Upper lobe of right lung (tissue), 1 donor: ENCODE measurements around the gene OR10P1. TPM values are rescaled to one million over a fixed set of nuclear protein-coding genes. Genes with fewer than 3 reads are reported as not detected.

Experiments
- ATAC-seq: fragments of 200-7000 bp; cut with Tn5 transposase; one replicate; pipeline ENCODE4 v1.9.1; 2020; ENCODE audit warnings: mild to moderate bottlenecking, moderate library complexity
- DNase-seq: peaks from one replicate; pipeline ENCODE4 v3.0.0-alpha.2; 2020
- H3K27ac ChIP-seq: fragments of 200-600 bp; one replicate; pipeline ENCODE4 v1.8.0; 2022
- H3K27me3 ChIP-seq: fragments of 200-600 bp; one replicate; pipeline ENCODE4 v1.8.0; 2022; ENCODE audit warnings: mild to moderate bottlenecking
- H3K36me3 ChIP-seq: fragments of 200-600 bp; one replicate; pipeline ENCODE4 v1.8.0; 2022
- H3K4me1 ChIP-seq: fragments of 200-600 bp; one replicate; pipeline ENCODE4 v1.8.0; 2022
- H3K4me3 ChIP-seq: fragments of 200-600 bp; one replicate; pipeline ENCODE4 v1.8.0; 2022; ENCODE audit warnings: mild to moderate bottlenecking
- H3K9me3 ChIP-seq: fragments of 200-600 bp; one replicate; pipeline ENCODE4 v1.8.0; 2022
- intact Hi-C: fragments of 100-400 bp; cut with DNase I; formaldehyde crosslinking; loops from one replicate; pipeline ENCODE4 v1.11.0; 2022
- total RNA-seq: library from RNA; stranded (reverse); fragmentation: NEBNext Ultra II Directional; extraction: Animal tissue kit (Norgen Biotek cat#: 25700); gene quantifications from one replicate; pipeline ENCODE4 v1.2.1, GENCODE V29; 2021
- TF ChIP-seq, protein P1 (sequence below): fragments of 200-600 bp; IDR thresholded peaks from one replicate; pipeline ENCODE4 v1.8.0; 2022; ENCODE audit warnings: antibody characterized with exemption
- donor health status: DM: no; HTN: yes; CAD: no; lungs with severe emphysema.

Gene OR10P1
- total RNA-seq, 1 donor from 2014 or later = not detected

- Histone ChIP-seq H3K9me3 (no peaks in the 10 kb centered on the region), H3K27ac (no peak overlapping the region), H3K4me1 (peaks cover 5% of the 10 kb centered on the region), H3K27me3 (no peaks in the 10 kb centered on the region), H3K36me3 (no peaks in the 10 kb centered on the region), H3K4me3 (no peak overlapping the region)
- TF ChIP-seq, protein P1, sequence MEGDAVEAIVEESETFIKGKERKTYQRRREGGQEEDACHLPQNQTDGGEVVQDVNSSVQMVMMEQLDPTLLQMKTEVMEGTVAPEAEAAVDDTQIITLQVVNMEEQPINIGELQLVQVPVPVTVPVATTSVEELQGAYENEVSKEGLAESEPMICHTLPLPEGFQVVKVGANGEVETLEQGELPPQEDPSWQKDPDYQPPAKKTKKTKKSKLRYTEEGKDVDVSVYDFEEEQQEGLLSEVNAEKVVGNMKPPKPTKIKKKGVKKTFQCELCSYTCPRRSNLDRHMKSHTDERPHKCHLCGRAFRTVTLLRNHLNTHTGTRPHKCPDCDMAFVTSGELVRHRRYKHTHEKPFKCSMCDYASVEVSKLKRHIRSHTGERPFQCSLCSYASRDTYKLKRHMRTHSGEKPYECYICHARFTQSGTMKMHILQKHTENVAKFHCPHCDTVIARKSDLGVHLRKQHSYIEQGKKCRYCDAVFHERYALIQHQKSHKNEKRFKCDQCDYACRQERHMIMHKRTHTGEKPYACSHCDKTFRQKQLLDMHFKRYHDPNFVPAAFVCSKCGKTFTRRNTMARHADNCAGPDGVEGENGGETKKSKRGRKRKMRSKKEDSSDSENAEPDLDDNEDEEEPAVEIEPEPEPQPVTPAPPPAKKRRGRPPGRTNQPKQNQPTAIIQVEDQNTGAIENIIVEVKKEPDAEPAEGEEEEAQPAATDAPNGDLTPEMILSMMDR = no peak
- intact Hi-C loops = no loop called here
- no peak for ATAC-seq
- peak; percentile 15 for DNase-seq
Measured at GRCh38 chr12:55671746-55672145, 35.1 kb downstream of the OR10P1 start.

- no peak overlapping the region for H3K4me3 ChIP-seq
- H3K27me3 ChIP-seq = no peaks in the 10 kb centered on the region
- no peak overlapping the region for H3K27ac ChIP-seq
- TF ChIP-seq, protein P1 = no peak
- H3K36me3 ChIP-seq = no peaks in the 10 kb centered on the region
- ATAC-seq (peak; percentile 70), DNase-seq (no peak)
- H3K4me1 ChIP-seq = peaks cover 5% of the 10 kb centered on the region
- intact Hi-C loops = no loop called here
- no peaks in the 10 kb centered on the region for H3K9me3 ChIP-seq
Measured at GRCh38 chr12:55673638-55674037, 36.9 kb downstream of the OR10P1 start.

GRCh38 chr12:55675666-55676065, 39.0 kb downstream of the OR10P1 start:
- Histone ChIP-seq H3K36me3 (no peaks in the 10 kb centered on the region), H3K4me3 (no peak overlapping the region), H3K27ac (no peak overlapping the region), H3K4me1 (peaks cover 5% of the 10 kb centered on the region), H3K9me3 (no peaks in the 10 kb centered on the region), H3K27me3 (no peaks in the 10 kb centered on the region)
- intact Hi-C loops = no loop called here
- ATAC-seq (peak; percentile 38), DNase-seq (peak; percentile 53)
- TF ChIP-seq, protein P1 = no peak

- no peaks in the 10 kb centered on the region for H3K36me3 ChIP-seq
- no peak overlapping the region for H3K4me3 ChIP-seq
- ATAC-seq (peak; percentile 27), DNase-seq (no peak)
- TF ChIP-seq, protein P1 = no peak
- H3K4me1 ChIP-seq = peaks cover 10% of the 10 kb centered on the region
- H3K27me3 ChIP-seq = no peaks in the 10 kb centered on the region
- intact Hi-C loops = no loop called here
- H3K9me3 ChIP-seq = no peaks in the 10 kb centered on the region
- no peak overlapping the region for H3K27ac ChIP-seq
Measured at GRCh38 chr12:55676707-55677106, 40.0 kb downstream of the OR10P1 start.

- Histone ChIP-seq H3K4me1 (peaks cover 13% of the 10 kb centered on the region), H3K27ac (no peak overlapping the region), H3K9me3 (no peaks in the 10 kb centered on the region), H3K36me3 (no peaks in the 10 kb centered on the region), H3K4me3 (no peak overlapping the region), H3K27me3 (no peaks in the 10 kb centered on the region)
- TF ChIP-seq, protein P1 = no peak
- intact Hi-C loops = no loop called here
- no peak for ATAC-seq
- DNase-seq = peak; percentile 38
Measured at GRCh38 chr12:55679691-55680090, 43.0 kb downstream of the OR10P1 start.
